Trophoblast cell (in vitro differentiated cells and primary cell): Measurements from ENCODE around the gene PRKAG1. TPM values are rescaled to one million over a fixed set of nuclear protein-coding genes. Genes with fewer than 3 reads are reported as not detected.
"Not testable (repeated sequence)": the region's sequence is repeated elsewhere in the genome, so short reads cannot be mapped to it uniquely, and the experiment has no call there.

Source experiments
- DNase-seq, 2 donors: peaks; one replicate each; pipeline ENCODE4 v3.0.0-alpha.2; 2016
- H2AFZ ChIP-seq: 2 replicates; pipeline ENCODE4 v1.6.1; 2013; ENCODE audit warnings: low read length, moderate library complexity, mild to moderate bottlenecking; ENCODE audit not compliant: insufficient read depth, poor library complexity
- H2AK5ac ChIP-seq: 2 replicates; pipeline ENCODE4 v1.6.1; 2013; ENCODE audit warnings: mild to moderate bottlenecking, low read length
- H2BK120ac ChIP-seq: 2 replicates; pipeline ENCODE4 v1.6.1; 2013; ENCODE audit warnings: low read length, mild to moderate bottlenecking, moderate library complexity; ENCODE audit not compliant: insufficient read depth, poor library complexity
- H2BK12ac ChIP-seq: 2 replicates; pipeline ENCODE4 v1.6.1; 2013; ENCODE audit warnings: mild to moderate bottlenecking, low read length, moderate library complexity
- H2BK5ac ChIP-seq: 2 replicates; pipeline ENCODE4 v1.6.1; 2013; ENCODE audit warnings: low read length, low read depth, moderate library complexity, mild to moderate bottlenecking; ENCODE audit not compliant: poor library complexity
- H3K14ac ChIP-seq: 2 replicates; pipeline ENCODE4 v1.6.1; 2013; ENCODE audit warnings: mild to moderate bottlenecking, low read length
- H3K18ac ChIP-seq: 2 replicates; pipeline ENCODE4 v1.6.1; 2013; ENCODE audit warnings: mild to moderate bottlenecking, low read length
- H3K23ac ChIP-seq: 2 replicates; pipeline ENCODE4 v1.6.1; 2013; ENCODE audit warnings: low read length
- H3K27ac ChIP-seq: 2 replicates; pipeline ENCODE4 v1.5.1; 2013; ENCODE audit warnings: low read depth, mild to moderate bottlenecking, inconsistent platforms, low read length, moderate library complexity
- H3K27me3 ChIP-seq: 2 replicates; pipeline ENCODE4 v1.6.1; 2013; ENCODE audit warnings: inconsistent platforms, mild to moderate bottlenecking, low read length, moderate library complexity; ENCODE audit not compliant: insufficient read depth
- H3K36me3 ChIP-seq, 2 experiments: 1 replicate in 1 of 2; 2 replicates in 1 of 2; pipeline ENCODE4 v1.6.1; 2013; ENCODE audit warnings: low read length in 2 of 2, mild to moderate bottlenecking in 2 of 2, moderate library complexity in 1 of 2; ENCODE audit not compliant: insufficient read depth in 2 of 2, control insufficient read depth in 1 of 2
- H3K4ac ChIP-seq: 2 replicates; pipeline ENCODE4 v1.6.1; 2013; ENCODE audit warnings: low read depth, mild to moderate bottlenecking, low read length, moderate library complexity
- H3K4me1 ChIP-seq, 2 experiments: 1 replicate in 1 of 2; 2 replicates in 1 of 2; pipeline ENCODE4 v1.6.1; 2013; ENCODE audit warnings: low read length in 2 of 2, mild to moderate bottlenecking in 2 of 2, moderate library complexity in 1 of 2; ENCODE audit not compliant: insufficient read depth in 2 of 2, control insufficient read depth in 1 of 2
- H3K4me2 ChIP-seq: 2 replicates; pipeline ENCODE4 v1.6.1; 2013; ENCODE audit warnings: inconsistent platforms, mild to moderate bottlenecking, low read length, moderate library complexity
- H3K4me3 ChIP-seq: 2 replicates; pipeline ENCODE4 v1.5.1; 2013; ENCODE audit warnings: mild to moderate bottlenecking, low read depth, low read length, inconsistent platforms
- H3K79me1 ChIP-seq: one replicate; pipeline ENCODE4 v1.6.1; 2013; ENCODE audit warnings: low read length
- H3K79me2 ChIP-seq: 2 replicates; pipeline ENCODE4 v1.6.1; 2013; ENCODE audit warnings: low read length, mild to moderate bottlenecking; ENCODE audit not compliant: control insufficient read depth, insufficient read depth, poor library complexity
- H3K9ac ChIP-seq: 2 replicates; pipeline ENCODE4 v1.6.1; 2013; ENCODE audit warnings: mild to moderate bottlenecking, low read length
- H3K9me3 ChIP-seq: 2 replicates; pipeline ENCODE4 v1.6.1; 2013; ENCODE audit warnings: low read depth, mild to moderate bottlenecking, control low read depth, inconsistent platforms, low read length; ENCODE audit not compliant: insufficient read depth
- H4K12ac ChIP-seq: 2 replicates; pipeline ENCODE4 v1.6.1; 2013; ENCODE audit warnings: low read depth, mild to moderate bottlenecking, low read length, moderate library complexity
- H4K8ac ChIP-seq: 2 replicates; pipeline ENCODE4 v1.6.1; 2013; ENCODE audit warnings: low read depth, mild to moderate bottlenecking, low read length, moderate library complexity
- H4K91ac ChIP-seq: one replicate; pipeline ENCODE4 v1.6.1; 2013; ENCODE audit warnings: low read depth, mild to moderate bottlenecking, low read length, moderate library complexity
- WGBS: extraction: QIAGEN DNeasy Blood & Tissue Kit; methylation state at CpG from one replicate; pipeline ENCODE4 v1.1.7; 2013; ENCODE audit warnings: missing lambda C conversion rate; ENCODE audit not compliant: insufficient read length, insufficient coverage; ENCODE audit errors: extremely low coverage; 5-methylcytosine and 5-hydroxymethylcytosine counted together
- polyA plus RNA-seq: library from polyadenylated mRNA; stranded (reverse); fragments of 200-250 nt; gene quantifications from 2 replicates; pipeline ENCODE4 v1.2.3, GENCODE V29; 2013

PRKAG1 gene
- polyA plus RNA-seq: 44.8 and 45.0 TPM in 2 replicates

GRCh38 chr12:49018261-49019119, at the start of gene PRKAG1:
Gene PRKAG1, minus strand, starts transcription at chr12:49018776. Its CDS starts 36 bp downstream, at chr12:49018740.
- H3K4ac ChIP-seq: peak within 1 kb of the TSS; percentile 12
- WGBS: no CpG with 5 or more reads among the region's 59 CpGs
- peak within 1 kb of the TSS; percentile 92 for H2AFZ ChIP-seq
- H3K27me3 ChIP-seq: no peaks in the 10 kb centered on the region
- peak within 1 kb of the TSS; percentile 55 for H3K18ac ChIP-seq
- no peaks in the 10 kb centered on the region for H3K9me3 ChIP-seq
- peak within 1 kb of the TSS; percentile 56 for H2BK120ac ChIP-seq
- H3K4me1 ChIP-seq: peaks cover 0 to 6% of the 10 kb centered on the region in 2 experiments
- peak within 1 kb of the TSS; percentile 38 for H2BK12ac ChIP-seq
- H3K27ac ChIP-seq: peak within 1 kb of the TSS; percentile 66
- peak within 1 kb of the TSS; percentile 89 for H4K91ac ChIP-seq
- no peak within 1 kb of the TSS for H3K23ac ChIP-seq
- H4K8ac ChIP-seq: peak within 1 kb of the TSS; percentile 95
- peaks cover 8% of the 10 kb centered on the region for H3K79me1 ChIP-seq
- H3K4me3 ChIP-seq: peak within 1 kb of the TSS; percentile 92
- DNase-seq: peak; percentile 96 to 97
- peak within 1 kb of the TSS; percentile 55 for H3K4me2 ChIP-seq
- H3K36me3 ChIP-seq: peaks cover 22 to 28% of the 10 kb centered on the region in 2 experiments
- peak within 1 kb of the TSS; percentile 81 for H3K14ac ChIP-seq
- H4K12ac ChIP-seq: peak within 1 kb of the TSS; percentile 92
- peaks cover 6% of the 10 kb centered on the region for H3K79me2 ChIP-seq
- peak within 1 kb of the TSS; percentile 15 for H2BK5ac ChIP-seq
- peak within 1 kb of the TSS; percentile 96 for H3K9ac ChIP-seq
- H2AK5ac ChIP-seq: peak within 1 kb of the TSS; percentile 81

- Histone ChIP-seq H4K12ac (no peak overlapping the region), H3K18ac (no peak overlapping the region), H2AK5ac (no peak overlapping the region), H3K23ac (no peak overlapping the region), H3K14ac (no peak overlapping the region), H3K36me3 (no peaks in the 10 kb centered on the region), H2BK5ac (no peak overlapping the region), H3K4ac (no peak overlapping the region), H3K27me3 (no peaks in the 10 kb centered on the region), H3K9me3 (no peaks in the 10 kb centered on the region), H2AFZ (no peak overlapping the region), H3K79me2 (peaks cover under 1% of the 10 kb centered on the region), H4K91ac (no peak overlapping the region), H3K4me1 (peaks cover 2 to 9% of the 10 kb centered on the region in 2 experiments), H3K9ac (no peak overlapping the region), H3K4me2 (no peak overlapping the region), H3K27ac (no peak overlapping the region), H3K79me1 (no peaks in the 10 kb centered on the region), H2BK120ac (no peak overlapping the region), H4K8ac (no peak overlapping the region), H2BK12ac (no peak overlapping the region), H3K4me3 (no peak overlapping the region)
- no peak for DNase-seq
- WGBS: no CpG with 5 or more reads among the region's 4 CpGs
Observed at GRCh38 chr12:49066120-49066519, 47.5 kb upstream of the PRKAG1 start.

GRCh38 chr12:49064767-49065152, 46.2 kb upstream of the PRKAG1 start:
- Histone ChIP-seq H3K4me2 (no peak overlapping the region), H2AFZ (no peak overlapping the region), H3K27me3 (no peaks in the 10 kb centered on the region), H3K14ac (no peak overlapping the region), H3K36me3 (no peaks in the 10 kb centered on the region), H4K91ac (no peak overlapping the region), H3K79me2 (peaks cover 12% of the 10 kb centered on the region), H4K8ac (no peak overlapping the region), H3K18ac (no peak overlapping the region), H2BK5ac (no peak overlapping the region), H3K27ac (no peak overlapping the region), H4K12ac (no peak overlapping the region), H3K79me1 (peaks cover 12% of the 10 kb centered on the region), H3K4ac (no peak overlapping the region), H2BK12ac (no peak overlapping the region), H3K9me3 (no peaks in the 10 kb centered on the region), H2BK120ac (no peak overlapping the region), H3K9ac (no peak overlapping the region), H2AK5ac (no peak overlapping the region), H3K23ac (no peak overlapping the region), H3K4me3 (no peak overlapping the region), H3K4me1 (peaks cover 0 to 9% of the 10 kb centered on the region in 2 experiments)
- no CpG with 5 or more reads among the region's 5 CpGs for WGBS
- DNase-seq: no peak

GRCh38 chr12:49061916-49062315, 43.3 kb upstream of the PRKAG1 start:
- H2BK12ac ChIP-seq, H3K18ac ChIP-seq, H3K4me3 ChIP-seq, H3K4ac ChIP-seq, H4K91ac ChIP-seq, H2AK5ac ChIP-seq, H3K9ac ChIP-seq, H3K23ac ChIP-seq, H3K9me3 ChIP-seq, H2AFZ ChIP-seq, H3K4me2 ChIP-seq, H3K36me3 ChIP-seq, H3K27me3 ChIP-seq, DNase-seq, H2BK120ac ChIP-seq, H2BK5ac ChIP-seq, H4K8ac ChIP-seq, H4K12ac ChIP-seq, H3K14ac ChIP-seq, H3K27ac ChIP-seq: not testable (repeated sequence)
- peaks cover 36% of the 10 kb centered on the region for H3K79me2 ChIP-seq
- WGBS: no CpG with 5 or more reads among the region's 17 CpGs
- peaks cover 18% of the 10 kb centered on the region for H3K79me1 ChIP-seq
- H3K4me1 ChIP-seq: peaks cover 14 to 20% of the 10 kb centered on the region in 2 experiments
